Natural killer cell (primary cell): Measurements from ENCODE around the gene HIVEP3. TPM values are rescaled to one million over a fixed set of nuclear protein-coding genes. Genes with fewer than 3 reads are reported as not detected.

Experiments
- ATAC-seq, 3 donors: fragments of 150-1000 bp in 2 of 3; fragments of 200-7000 bp in 1 of 3; cut with Tn5 transposase; 1 replicate in 1 of 3; 2 replicates in 2 of 3; pipeline ENCODE4 v1.10.0; 2021; ENCODE audit warnings: mild to moderate bottlenecking in 2 of 3, moderate library complexity in 2 of 3
- DNase-seq, 2 donors: peaks; one replicate each; pipeline versions ENCODE4 v3.0.0 to v3.0.0-alpha.2; 2013 to 2021; ENCODE audit warnings: mixed read lengths in 1 of 2
- H3K27ac ChIP-seq: one replicate; pipeline ENCODE4 v1.5.1; 2013; ENCODE audit warnings: mild to moderate bottlenecking, low read length
- H3K27me3 ChIP-seq: one replicate; pipeline ENCODE4 v1.6.1; 2013; ENCODE audit warnings: low read length; ENCODE audit not compliant: control insufficient read depth, insufficient read depth
- H3K36me3 ChIP-seq: one replicate; pipeline ENCODE4 v1.6.1; 2013; ENCODE audit warnings: low read length; ENCODE audit not compliant: control insufficient read depth, insufficient read depth
- H3K4me1 ChIP-seq: one replicate; pipeline ENCODE4 v1.6.1; 2013; ENCODE audit warnings: low read length; ENCODE audit not compliant: control insufficient read depth, insufficient read depth
- H3K4me3 ChIP-seq: one replicate; pipeline ENCODE4 v1.5.1; 2013; ENCODE audit warnings: low read length
- H3K9me3 ChIP-seq: one replicate; pipeline ENCODE4 v1.6.1; 2013; ENCODE audit warnings: low read length; ENCODE audit not compliant: control insufficient read depth, insufficient read depth
- H3K27ac Mint-ChIP-seq, 2 donors: one replicate each; pipeline ENCODE4 v1.8.0; 2022; ENCODE audit warnings: mild to moderate bottlenecking in 2 of 2, mixed read lengths in 2 of 2, moderate library complexity in 1 of 2
- H3K27me3 Mint-ChIP-seq, 2 donors: one replicate each; pipeline ENCODE4 v1.8.0; 2022; ENCODE audit warnings: low read depth in 2 of 2, mixed read lengths in 2 of 2
- H3K36me3 Mint-ChIP-seq: one replicate; pipeline ENCODE4 v1.8.0; 2022; ENCODE audit warnings: mixed read lengths
- H3K4me1 Mint-ChIP-seq, 2 donors: one replicate each; pipeline ENCODE4 v1.8.0; 2022; ENCODE audit warnings: mixed read lengths in 2 of 2
- H3K4me3 Mint-ChIP-seq: one replicate; pipeline ENCODE4 v1.8.0; 2022; ENCODE audit warnings: mild to moderate bottlenecking, moderate library complexity, mixed read lengths
- H3K9me3 Mint-ChIP-seq, 2 donors: one replicate each; pipeline ENCODE4 v1.8.0; 2022; ENCODE audit warnings: mixed read lengths in 2 of 2
- WGBS: methylation state at CpG from one replicate; pipeline ENCODE4 v1.1.7; 2013; ENCODE audit warnings: missing lambda C conversion rate; ENCODE audit not compliant: insufficient coverage; 5-methylcytosine and 5-hydroxymethylcytosine counted together
- intact Hi-C: fragments of 100-400 bp; cut with micrococcal nuclease; formaldehyde crosslinking; loops from one replicate; pipeline ENCODE4 v1.14.2; 2022
- total RNA-seq, 4 donors: library from RNA; stranded (reverse); fragments of 120-200 nt in 1 of 4; gene quantifications; one replicate each; pipeline versions ENCODE4 v1.2.3 to v1.2.4, GENCODE V29; 2013 to 2022
- TF ChIP-seq, protein P1 (sequence below): fragments of 200-600 bp; IDR thresholded peaks from one replicate; pipeline ENCODE4 v1.8.0; 2022; ENCODE audit warnings: antibody characterized with exemption

HIVEP3 gene
- total RNA-seq, 3 donors from 2014 or later (not counting 1 experiment from before 2014, with no cell fraction given): 26.2 to 35.2 (median 29.8) TPM

DNA sequence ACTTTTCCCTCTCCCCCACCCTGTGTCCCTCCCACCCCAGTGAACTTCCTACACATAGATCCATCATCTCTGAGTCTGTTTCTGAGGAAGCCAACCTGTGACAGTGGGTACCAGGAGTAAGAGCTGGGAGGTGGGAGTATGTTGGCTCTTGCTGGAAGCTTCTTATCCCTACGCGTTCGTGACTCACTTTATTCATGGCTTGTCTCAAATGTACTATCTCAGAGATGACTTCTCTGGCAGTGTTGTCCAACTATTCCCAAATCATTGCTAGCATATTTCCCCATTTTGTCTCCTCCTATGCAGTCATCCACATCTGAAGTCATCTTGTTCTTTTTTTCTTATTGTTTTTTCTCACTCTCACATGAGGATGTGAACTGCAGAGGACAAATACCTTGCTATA is 88.0 kb downstream of the HIVEP3 start:
- no peak for DNase-seq
- no peaks in the 10 kb centered on the region for H3K4me1 ChIP-seq
- no peaks in the 10 kb centered on the region for H3K36me3 ChIP-seq
- no peak overlapping the region for H3K4me3 Mint-ChIP-seq
- no peaks in the 10 kb centered on the region for H3K9me3 ChIP-seq
- H3K27ac Mint-ChIP-seq: no peak overlapping the region
- H3K27me3 Mint-ChIP-seq: no peaks in the 10 kb centered on the region
- no peaks in the 10 kb centered on the region for H3K36me3 Mint-ChIP-seq
- ATAC-seq: no peak
- H3K27me3 ChIP-seq: no peaks in the 10 kb centered on the region
- H3K4me1 Mint-ChIP-seq: peaks cover 4 to 12% of the 10 kb centered on the region in 2 donors
- H3K9me3 Mint-ChIP-seq: no peaks in the 10 kb centered on the region
- 91% methylated on average over 3 of the region's 3 CpGs for WGBS
- no peak overlapping the region for H3K27ac ChIP-seq
- no peak overlapping the region for H3K4me3 ChIP-seq
- intact Hi-C loops: no loop called here
- TF ChIP-seq, protein P1, sequence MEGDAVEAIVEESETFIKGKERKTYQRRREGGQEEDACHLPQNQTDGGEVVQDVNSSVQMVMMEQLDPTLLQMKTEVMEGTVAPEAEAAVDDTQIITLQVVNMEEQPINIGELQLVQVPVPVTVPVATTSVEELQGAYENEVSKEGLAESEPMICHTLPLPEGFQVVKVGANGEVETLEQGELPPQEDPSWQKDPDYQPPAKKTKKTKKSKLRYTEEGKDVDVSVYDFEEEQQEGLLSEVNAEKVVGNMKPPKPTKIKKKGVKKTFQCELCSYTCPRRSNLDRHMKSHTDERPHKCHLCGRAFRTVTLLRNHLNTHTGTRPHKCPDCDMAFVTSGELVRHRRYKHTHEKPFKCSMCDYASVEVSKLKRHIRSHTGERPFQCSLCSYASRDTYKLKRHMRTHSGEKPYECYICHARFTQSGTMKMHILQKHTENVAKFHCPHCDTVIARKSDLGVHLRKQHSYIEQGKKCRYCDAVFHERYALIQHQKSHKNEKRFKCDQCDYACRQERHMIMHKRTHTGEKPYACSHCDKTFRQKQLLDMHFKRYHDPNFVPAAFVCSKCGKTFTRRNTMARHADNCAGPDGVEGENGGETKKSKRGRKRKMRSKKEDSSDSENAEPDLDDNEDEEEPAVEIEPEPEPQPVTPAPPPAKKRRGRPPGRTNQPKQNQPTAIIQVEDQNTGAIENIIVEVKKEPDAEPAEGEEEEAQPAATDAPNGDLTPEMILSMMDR: no peak

DNA sequence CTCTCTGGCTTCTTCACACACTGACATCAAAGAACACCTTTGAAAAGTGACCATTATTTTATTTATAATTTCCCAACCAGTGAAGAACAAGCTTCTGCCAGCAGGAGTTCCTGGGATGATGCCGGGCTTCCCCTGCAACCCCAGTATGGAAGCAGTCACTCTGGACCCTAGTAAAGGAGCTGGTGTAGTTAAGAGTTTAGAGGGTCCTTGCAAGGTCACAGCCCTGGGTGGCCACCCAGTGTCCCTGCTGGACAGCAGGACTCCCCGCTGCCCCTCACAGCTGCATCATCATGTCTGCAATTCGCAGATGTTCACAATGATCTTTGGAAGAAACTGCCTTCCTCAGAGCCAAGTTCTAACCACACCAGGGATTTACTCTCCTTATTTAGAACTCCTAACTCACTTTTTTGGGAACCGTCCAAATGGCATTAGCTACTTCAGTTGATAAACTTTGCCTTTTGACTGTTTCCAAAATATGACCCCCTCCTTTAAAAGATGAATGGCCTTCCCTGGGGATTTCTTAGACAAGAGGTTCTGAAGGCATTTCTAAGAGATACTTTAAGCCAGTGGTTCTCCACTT is 90.6 kb downstream of the HIVEP3 start:
- no peak for DNase-seq
- intact Hi-C loops: no loop called here
- Mint-ChIP-seq H3K9me3 (no peaks in the 10 kb centered on the region), H3K27ac (peak overlapping the region in 1 of 2 donors; percentile 27), H3K4me3 (no peak overlapping the region), H3K4me1 (peaks cover 12 to 16% of the 10 kb centered on the region in 2 donors), H3K36me3 (no peaks in the 10 kb centered on the region), H3K27me3 (no peaks in the 10 kb centered on the region)
- no peak for ATAC-seq
- Histone ChIP-seq H3K4me3 (no peak overlapping the region), H3K27ac (no peak overlapping the region), H3K9me3 (no peaks in the 10 kb centered on the region), H3K36me3 (no peaks in the 10 kb centered on the region), H3K4me1 (no peaks in the 10 kb centered on the region), H3K27me3 (no peaks in the 10 kb centered on the region)
- TF ChIP-seq, protein P1: no peak
- WGBS: 93% methylated on average over 4 of the region's 4 CpGs

GRCh38 chr1:41823471-41823870 is 95.3 kb downstream of the HIVEP3 start:
- 97% methylated on average over 3 of the region's 4 CpGs for WGBS
- Histone ChIP-seq H3K4me1 (no peaks in the 10 kb centered on the region), H3K9me3 (no peaks in the 10 kb centered on the region), H3K27ac (no peak overlapping the region), H3K4me3 (no peak overlapping the region), H3K36me3 (no peaks in the 10 kb centered on the region), H3K27me3 (no peaks in the 10 kb centered on the region)
- DNase-seq (no peak), ATAC-seq (no peak)
- no peaks in the 10 kb centered on the region for H3K36me3 Mint-ChIP-seq
- no peak overlapping the region for H3K27ac Mint-ChIP-seq
- H3K9me3 Mint-ChIP-seq: no peaks in the 10 kb centered on the region
- H3K4me3 Mint-ChIP-seq: no peak overlapping the region
- H3K27me3 Mint-ChIP-seq: no peaks in the 10 kb centered on the region
- H3K4me1 Mint-ChIP-seq: peaks cover 40 to 47% of the 10 kb centered on the region in 2 donors
- TF ChIP-seq, protein P1: no peak
- intact Hi-C loops: no loop called here

DNA sequence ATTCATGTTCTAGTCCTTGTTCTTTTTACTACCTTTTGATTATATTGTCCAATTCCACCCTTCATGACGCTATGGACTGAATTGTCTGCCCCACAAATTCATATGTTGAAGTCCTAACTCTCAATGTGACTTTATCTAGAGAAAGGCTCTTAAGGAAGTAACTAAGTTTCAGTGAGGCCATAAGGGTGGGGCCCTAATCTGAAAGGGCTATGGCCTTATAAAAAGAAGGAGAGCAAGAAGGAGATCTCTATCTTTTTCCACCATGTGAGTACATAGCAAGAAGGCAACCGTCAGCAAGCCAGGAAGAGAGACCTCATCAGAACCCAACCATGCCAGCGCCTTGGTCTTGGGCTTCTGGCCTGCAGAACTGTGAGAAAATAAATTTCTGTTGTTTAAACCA is 95.9 kb downstream of the HIVEP3 start:
- Mint-ChIP-seq H3K27ac (no peak overlapping the region), H3K27me3 (no peaks in the 10 kb centered on the region), H3K4me3 (no peak overlapping the region), H3K36me3 (no peaks in the 10 kb centered on the region), H3K4me1 (peaks cover 40 to 47% of the 10 kb centered on the region in 2 donors), H3K9me3 (no peaks in the 10 kb centered on the region)
- intact Hi-C loops: no loop called here
- no peak for DNase-seq
- TF ChIP-seq, protein P1: no peak
- no peaks in the 10 kb centered on the region for H3K27me3 ChIP-seq
- no peaks in the 10 kb centered on the region for H3K4me1 ChIP-seq
- 77% methylated on average over 3 of the region's 3 CpGs for WGBS
- H3K4me3 ChIP-seq: no peak overlapping the region
- no peak for ATAC-seq
- H3K9me3 ChIP-seq: no peaks in the 10 kb centered on the region
- H3K36me3 ChIP-seq: no peaks in the 10 kb centered on the region
- no peak overlapping the region for H3K27ac ChIP-seq
